ENCODE measurements around the gene PNPLA2. TPM values are rescaled to one million over a fixed set of nuclear protein-coding genes. Genes with fewer than 3 reads are reported as not detected.

PNPLA2 gene
- polyA plus RNA-seq, 3 donors = 26.8 to 321 (median 35.0) TPM

GRCh38 chr11:873706-874105, 55.0 kb downstream of the PNPLA2 start:
- no peak for DNase-seq
- Mint-ChIP-seq H3K27me3 (ENCODE audit: low read depth in 3 of 3) (peaks cover 0 to 3% (median 3%) of the 10 kb centered on the region in 3 donors), H3K27ac (peak overlapping the region in 1 of 7 donors; percentile 32), H3K9me3 (peaks cover 0 to 2% (median 0%) of the 10 kb centered on the region in 7 donors), H3K4me3 (no peak overlapping the region), H3K36me3 (peaks cover 2 to 9% of the 10 kb centered on the region in 2 donors), H3K4me1 (no peaks in the 10 kb centered on the region)
- no peak overlapping the region for H3K4me3 ChIP-seq (replicated peaks in 1 of 3; ENCODE audit: low read depth in 2 of 3, low read length in 3 of 3)
- H3K4me2 ChIP-seq (replicated peaks; ENCODE audit: extremely low read depth, low read length, poor library complexity, severe bottlenecking) = no peak overlapping the region
- intact Hi-C loops (cut with micrococcal nuclease) = no loop called here
- no peaks in the 10 kb centered on the region for H3K79me2 ChIP-seq (ENCODE audit: insufficient read depth, low read length)
- H4K20me1 ChIP-seq (ENCODE audit: insufficient read depth, low read length) = no peaks in the 10 kb centered on the region
- WGBS (ENCODE audit: insufficient coverage) = 82% methylated on average over 9 of the region's 12 CpGs
- TF ChIP-seq CTCF (IDR thresholded peaks at IDR 0.05) = no peak
- H3K4me1 ChIP-seq (ENCODE audit: control insufficient read depth in 1 of 2, insufficient read depth in 2 of 2, low read length in 2 of 2) = no peaks in the 10 kb centered on the region
- H3K27me3 ChIP-seq (ENCODE audit: control insufficient read depth in 2 of 2, insufficient read depth in 2 of 2, low read length in 2 of 2) = no peaks in the 10 kb centered on the region
- H3K9me3 ChIP-seq (replicated peaks in 1 of 2; ENCODE audit: control insufficient read depth in 1 of 2, insufficient read depth in 1 of 2, low read length in 2 of 2) = no peaks in the 10 kb centered on the region
- no peak overlapping the region for H3K27ac ChIP-seq (ENCODE audit: low read depth in 1 of 2, low read length in 2 of 2)
- H3K36me3 ChIP-seq (replicated peaks in 1 of 2; ENCODE audit: control insufficient read depth in 1 of 2, insufficient read depth in 2 of 2, low read length in 2 of 2) = no peaks in the 10 kb centered on the region
- H3K9ac ChIP-seq (ENCODE audit: insufficient read depth, low read length, poor library complexity, severe bottlenecking) = no peak overlapping the region
- H2AFZ ChIP-seq (ENCODE audit: insufficient read depth, low read depth, low read length, poor library complexity, severe bottlenecking) = no peak overlapping the region

Small RNA genes lying within 50 kb of the gene (small RNA-seq; reads per million reads assigned to genes)
- gene SNORA52 (ENCODE audit: insufficient read length, low read depth) = not detected

Other genes with a start within 250 kb of the PNPLA2 start
- gene PHRF1, start 242.4 kb upstream of the PNPLA2 start, polyA plus RNA-seq = 10 to 100 TPM in 1 of 3 donors, 1 to 10 TPM in 2; 1.3 to 11.1 (median 3.3) TPM
- gene IRF7, start 203.0 kb upstream of the PNPLA2 start, polyA plus RNA-seq = 100 to 1,000 TPM in 1 of 3 donors, 10 to 100 TPM in 2; 38.6 to 125 (median 42.9) TPM
- gene CDHR5, start 194.0 kb upstream of the PNPLA2 start, polyA plus RNA-seq = under 1 TPM; 0.18 to 0.43 (median 0.18) TPM
- gene SCT, start 191.7 kb upstream of the PNPLA2 start, polyA plus RNA-seq = not detected
- gene DRD4, start 181.6 kb upstream of the PNPLA2 start, polyA plus RNA-seq = under 1 TPM in 1 of 3 donors, not detected in 2; 0.13 TPM
- gene DEAF1, start 123.7 kb upstream of the PNPLA2 start, polyA plus RNA-seq = 10 to 100 TPM; 18.0 to 22.3 (median 22.2) TPM
- 10 to 100 TPM; 31.6 to 69.4 (median 37.3) TPM for gene TMEM80, start 123.1 kb upstream of the PNPLA2 start, polyA plus RNA-seq
- gene EPS8L2, start 112.7 kb upstream of the PNPLA2 start, polyA plus RNA-seq = under 1 TPM in 1 of 3 donors, not detected in 2; 0.55 TPM
- 1,000 to 10,000 TPM in 2 of 3 donors, 100 to 1,000 TPM in 1; 502 to 1,249 (median 1,224) TPM for gene TALDO1, start 71.5 kb upstream of the PNPLA2 start, polyA plus RNA-seq
- gene GATD1, start 41.4 kb upstream of the PNPLA2 start, polyA plus RNA-seq = 10 to 100 TPM in 1 of 3 donors, 1 to 10 TPM in 2; 4.5 to 45.6 (median 4.6) TPM
- not detected for gene CEND1, start 28.8 kb upstream of the PNPLA2 start, polyA plus RNA-seq
- gene SLC25A22, start 20.6 kb upstream of the PNPLA2 start, polyA plus RNA-seq = 10 to 100 TPM in 1 of 3 donors, 1 to 10 TPM in 2; 4.4 to 20.9 (median 5.6) TPM
- 10 to 100 TPM in 1 of 3 donors, 1 to 10 TPM in 2; 1.6 to 25.2 (median 2.6) TPM for gene PIDD1, start 13.7 kb upstream of the PNPLA2 start, polyA plus RNA-seq
- 1,000 to 10,000 TPM in 1 of 3 donors, 100 to 1,000 TPM in 2; 879 to 1,191 (median 990) TPM for gene RPLP2, start 8.9 kb upstream of the PNPLA2 start, polyA plus RNA-seq
- 10 to 100 TPM in 1 of 3 donors, 1 to 10 TPM in 2; 1.0 to 11.0 (median 1.4) TPM for gene CRACR2B, start 9.0 kb downstream of the PNPLA2 start, polyA plus RNA-seq
- 100 to 1,000 TPM in 1 of 3 donors, 10 to 100 TPM in 2; 18.1 to 200 (median 57.4) TPM for gene CD151, start 14.0 kb downstream of the PNPLA2 start, polyA plus RNA-seq
- 100 to 1,000 TPM in 2 of 3 donors, 10 to 100 TPM in 1; 93.9 to 133 (median 110) TPM for gene POLR2L, start 23.6 kb downstream of the PNPLA2 start, polyA plus RNA-seq
- gene TSPAN4, start 23.9 kb downstream of the PNPLA2 start, polyA plus RNA-seq = 10 to 100 TPM; 52.6 to 75.5 (median 63.1) TPM
- gene CHID1, start 91.9 kb downstream of the PNPLA2 start, polyA plus RNA-seq = 10 to 100 TPM; 23.2 to 45.4 (median 45.0) TPM
- 10 to 100 TPM in 1 of 3 donors, 1 to 10 TPM in 2; 5.7 to 61.0 (median 8.2) TPM for gene AP2A2, start 107.0 kb downstream of the PNPLA2 start, polyA plus RNA-seq
- gene MUC6, start 217.8 kb downstream of the PNPLA2 start, polyA plus RNA-seq = not detected